ENCODE measurements around the gene KCND2.

- no peak for TF ChIP-seq EZH2phosphoT487 (IDR thresholded peaks at IDR 0.05)
- TF ChIP-seq EZH2 (IDR thresholded peaks at IDR 0.05): no peak
- no peak for TF ChIP-seq CTCF (IDR thresholded peaks at IDR 0.05)
Measured at GRCh38 chr7:120760851-120761250, 487.9 kb downstream of the KCND2 start.
